ENCODE measurements around the gene DRD1.

The DRD1 gene

GRCh38 chr5:175444060-175444904 is at the start of gene DRD1:
Gene DRD1, minus strand, starts transcription at chr5:175444182. Its CDS starts 1,083 bp downstream, at chr5:175443099.
- DNase-seq: peak; percentile 20

GRCh38 chr5:175493726-175494125 is 49.7 kb upstream of the DRD1 start:
- no peak for DNase-seq

GRCh38 chr5:175493260-175493659 is 49.3 kb upstream of the DRD1 start:
- DNase-seq: no peak

GRCh38 chr5:175491223-175491622 is 47.2 kb upstream of the DRD1 start:
- DNase-seq: no peak

GRCh38 chr5:175489693-175490443 is 45.9 kb upstream of the DRD1 start:
- DNase-seq: no peak

GRCh38 chr5:175487514-175488222 is 43.7 kb upstream of the DRD1 start:
- DNase-seq: no peak

- no peak for DNase-seq
Measured at GRCh38 chr5:175485631-175486030, 41.6 kb upstream of the DRD1 start.

GRCh38 chr5:175484829-175485228 is 40.8 kb upstream of the DRD1 start:
- DNase-seq: no peak

GRCh38 chr5:175484322-175484721 is 40.3 kb upstream of the DRD1 start:
- DNase-seq: no peak

GRCh38 chr5:175483337-175483736 is 39.4 kb upstream of the DRD1 start:
- DNase-seq: no peak

GRCh38 chr5:175479125-175479881 is 35.3 kb upstream of the DRD1 start:
- DNase-seq: no peak

GRCh38 chr5:175478384-175479124 is 34.6 kb upstream of the DRD1 start, which contains the start of gene SFXN1:
Gene SFXN1, plus strand, starts transcription at chr5:175478560. Its CDS starts 13,544 bp downstream, at chr5:175492104.
- peak; percentile 80 for DNase-seq

GRCh38 chr5:175478008-175478383 is 34.0 kb upstream of the DRD1 start:
- DNase-seq: no peak

GRCh38 chr5:175477440-175477839 is 33.5 kb upstream of the DRD1 start:
- no peak for DNase-seq

- DNase-seq: no peak
Measured at GRCh38 chr5:175475248-175475647, 31.3 kb upstream of the DRD1 start.

GRCh38 chr5:175472378-175472777 is 28.4 kb upstream of the DRD1 start:
- DNase-seq: no peak

- no peak for DNase-seq
Measured at GRCh38 chr5:175471628-175472027, 27.6 kb upstream of the DRD1 start.

GRCh38 chr5:175471196-175471595 is 27.2 kb upstream of the DRD1 start:
- no peak for DNase-seq

- DNase-seq: no peak
Measured at GRCh38 chr5:175470781-175471180, 26.8 kb upstream of the DRD1 start.

- DNase-seq: no peak
Measured at GRCh38 chr5:175469916-175470315, 25.9 kb upstream of the DRD1 start.

- DNase-seq: no peak
Measured at GRCh38 chr5:175468892-175469291, 24.9 kb upstream of the DRD1 start.

Measured in fibroblast of skin of right biceps (primary cell).